Astrocyte of the spinal cord (primary cell): ENCODE data around the gene WNT2B.

Source experiments
- DNase-seq: peaks from one replicate; pipeline ENCODE4 v3.0.0; 2011; ENCODE audit warnings: low read depth, low spot score
- H3K4me3 ChIP-seq: 2 replicates; pipeline ENCODE4 v1.5.1; 2011; ENCODE audit warnings: low read depth, mild to moderate bottlenecking, low read length, moderate library complexity
- in situ Hi-C: cut with HindIII; loops from 2 replicates; pipeline ENCODE4 v1.10.0; 2017; ENCODE audit warnings: low sequenced_read_pairs
- TF ChIP-seq, protein P1 (sequence below): IDR thresholded peaks from 2 replicates; pipeline ENCODE4 v1.5.1; 2012; ENCODE audit warnings: low read depth, mild to moderate bottlenecking, low read length, inconsistent platforms

WNT2B gene

DNA sequence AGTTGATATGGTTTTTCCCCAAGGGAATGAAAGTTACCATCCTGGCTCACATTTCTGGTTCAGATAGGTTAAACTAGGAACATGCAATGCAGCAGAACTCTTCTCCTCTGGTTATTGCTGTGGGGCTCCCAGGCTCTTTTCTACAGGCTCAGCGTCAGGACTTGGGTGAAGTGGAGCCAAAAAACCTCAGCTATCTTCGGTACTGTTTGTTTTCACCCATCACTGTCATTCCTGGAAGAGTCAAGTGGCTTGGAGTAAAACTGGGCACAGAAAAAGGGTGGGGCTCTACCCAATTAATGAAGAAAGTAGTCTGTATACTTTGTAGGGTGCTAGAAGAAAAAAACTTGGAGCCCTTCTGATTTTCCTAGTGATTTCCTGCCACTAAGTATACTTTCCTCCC lies 9.4 kb downstream of the WNT2B start:
- in situ Hi-C loops: no loop called here
- TF ChIP-seq, protein P1, sequence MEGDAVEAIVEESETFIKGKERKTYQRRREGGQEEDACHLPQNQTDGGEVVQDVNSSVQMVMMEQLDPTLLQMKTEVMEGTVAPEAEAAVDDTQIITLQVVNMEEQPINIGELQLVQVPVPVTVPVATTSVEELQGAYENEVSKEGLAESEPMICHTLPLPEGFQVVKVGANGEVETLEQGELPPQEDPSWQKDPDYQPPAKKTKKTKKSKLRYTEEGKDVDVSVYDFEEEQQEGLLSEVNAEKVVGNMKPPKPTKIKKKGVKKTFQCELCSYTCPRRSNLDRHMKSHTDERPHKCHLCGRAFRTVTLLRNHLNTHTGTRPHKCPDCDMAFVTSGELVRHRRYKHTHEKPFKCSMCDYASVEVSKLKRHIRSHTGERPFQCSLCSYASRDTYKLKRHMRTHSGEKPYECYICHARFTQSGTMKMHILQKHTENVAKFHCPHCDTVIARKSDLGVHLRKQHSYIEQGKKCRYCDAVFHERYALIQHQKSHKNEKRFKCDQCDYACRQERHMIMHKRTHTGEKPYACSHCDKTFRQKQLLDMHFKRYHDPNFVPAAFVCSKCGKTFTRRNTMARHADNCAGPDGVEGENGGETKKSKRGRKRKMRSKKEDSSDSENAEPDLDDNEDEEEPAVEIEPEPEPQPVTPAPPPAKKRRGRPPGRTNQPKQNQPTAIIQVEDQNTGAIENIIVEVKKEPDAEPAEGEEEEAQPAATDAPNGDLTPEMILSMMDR: no peak
- DNase-seq: no peak
- H3K4me3 ChIP-seq: no peak overlapping the region

DNA sequence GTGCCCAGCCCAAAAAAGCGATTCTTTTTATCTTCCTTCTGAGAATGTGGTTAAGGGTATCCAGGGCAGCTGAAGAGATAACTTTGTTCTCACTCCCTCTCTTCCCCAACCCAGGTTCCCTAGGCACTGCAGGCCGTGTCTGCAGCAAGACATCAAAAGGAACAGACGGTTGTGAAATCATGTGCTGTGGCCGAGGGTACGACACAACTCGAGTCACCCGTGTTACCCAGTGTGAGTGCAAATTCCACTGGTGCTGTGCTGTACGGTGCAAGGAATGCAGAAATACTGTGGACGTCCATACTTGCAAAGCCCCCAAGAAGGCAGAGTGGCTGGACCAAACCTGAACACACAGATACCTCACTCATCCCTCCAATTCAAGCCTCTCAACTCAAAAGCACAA lies 11.4 kb downstream of the WNT2B start:
- no peak overlapping the region for H3K4me3 ChIP-seq
- TF ChIP-seq, protein P1: no peak
- in situ Hi-C loops: no loop called here
- DNase-seq: no peak

DNA sequence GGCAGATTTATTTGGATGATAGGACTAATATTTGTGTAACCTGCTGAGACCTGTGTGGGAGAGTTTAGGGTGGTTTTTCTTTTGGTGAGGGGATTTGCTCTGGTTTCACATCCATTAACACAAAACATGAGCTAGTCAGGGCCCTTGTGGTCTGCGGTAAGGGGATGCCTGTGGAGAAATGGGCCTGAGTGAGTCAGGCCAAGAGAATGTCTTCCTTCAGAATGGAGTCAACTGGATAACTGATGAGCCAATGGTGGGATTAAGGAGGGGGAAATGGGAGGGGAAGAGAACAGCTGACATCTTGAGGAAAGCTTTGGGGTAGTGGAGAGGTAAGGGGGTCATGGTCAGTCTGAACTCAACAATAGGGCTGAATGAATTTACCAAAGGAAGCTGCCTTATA lies 13.9 kb downstream of the WNT2B start:
- H3K4me3 ChIP-seq: no peak overlapping the region
- peak; percentile 98 for DNase-seq
- TF ChIP-seq, protein P1: no peak
- in situ Hi-C loops: no loop called here

DNA sequence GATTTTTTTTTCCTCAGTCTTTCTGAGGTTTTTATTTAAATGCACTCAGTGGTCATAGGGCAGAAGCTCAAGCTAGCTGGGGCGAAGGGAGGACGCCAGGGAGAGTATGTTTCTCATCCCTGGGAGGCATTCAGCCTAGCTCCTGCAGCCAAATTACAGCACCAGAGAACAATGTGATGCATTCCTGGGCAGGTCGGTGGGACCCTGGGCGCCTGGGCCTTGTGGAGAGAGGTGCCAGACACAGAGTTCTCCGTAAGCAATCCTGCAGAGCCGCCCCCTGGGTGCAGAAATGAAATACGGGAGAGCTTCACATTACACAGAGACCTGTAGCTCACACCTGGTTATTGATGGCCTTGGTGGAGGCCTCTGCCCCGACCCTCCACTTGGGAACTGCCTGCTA lies 15.5 kb downstream of the WNT2B start:
- TF ChIP-seq, protein P1: no peak
- in situ Hi-C loops: no loop called here
- no peak overlapping the region for H3K4me3 ChIP-seq
- DNase-seq: peak; percentile 89

DNA sequence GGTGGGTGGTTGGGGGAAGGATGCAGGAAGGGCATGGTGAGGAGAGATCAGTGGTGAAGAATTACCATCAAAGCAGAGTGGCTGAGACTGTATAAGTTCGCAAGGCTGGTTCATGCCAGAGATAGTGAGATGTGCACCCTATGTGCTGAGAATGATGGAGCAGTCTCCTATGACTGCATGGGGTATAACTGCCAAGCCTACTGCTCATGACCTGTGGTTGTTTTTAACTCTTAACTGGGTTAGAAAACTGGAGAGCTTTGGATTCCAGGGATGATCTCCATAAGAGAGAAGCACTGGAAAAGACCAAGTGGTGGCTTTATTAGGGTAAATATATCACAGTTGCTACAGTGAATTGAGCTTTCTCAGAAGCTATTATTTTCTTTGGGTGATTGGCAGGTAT lies 16.2 kb downstream of the WNT2B start:
- no peak for DNase-seq
- H3K4me3 ChIP-seq: no peak overlapping the region
- TF ChIP-seq, protein P1: no peak
- in situ Hi-C loops: no loop called here

DNA sequence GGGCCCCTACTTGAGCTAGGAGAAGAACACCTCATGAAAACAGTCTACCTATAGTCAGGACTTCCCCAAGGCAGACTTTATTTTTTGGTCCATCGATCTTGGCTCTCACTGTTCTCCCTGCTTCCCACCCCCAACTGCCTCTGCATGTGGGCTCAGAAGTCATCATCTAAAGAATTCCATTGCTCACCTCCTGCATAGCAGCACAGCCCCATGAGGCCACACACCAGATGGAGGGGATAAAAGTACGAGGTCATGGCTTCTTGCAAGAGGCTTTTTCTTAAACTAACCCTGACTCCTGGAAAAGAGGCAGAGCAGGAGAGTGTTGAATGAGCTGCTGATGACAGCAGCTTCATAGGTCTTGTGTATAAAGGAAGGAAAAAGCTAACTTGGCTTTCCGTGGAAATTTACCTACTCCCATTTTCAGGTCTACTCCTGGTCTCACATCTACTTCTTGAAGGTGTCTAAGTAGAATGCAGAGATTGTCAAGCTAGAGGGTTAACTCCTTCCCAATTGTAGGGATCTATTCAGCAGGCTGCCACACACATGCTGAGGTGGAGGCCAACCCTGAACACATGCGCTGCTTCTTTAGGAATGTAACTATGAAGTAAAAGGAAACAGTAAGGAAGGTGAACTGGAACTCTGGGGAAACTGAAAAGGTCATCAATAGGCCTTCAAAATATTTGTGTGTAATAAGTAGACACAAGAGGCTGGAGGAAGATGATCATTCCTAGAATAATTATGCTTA lies 18.7 kb downstream of the WNT2B start:
- in situ Hi-C loops: no loop called here
- H3K4me3 ChIP-seq: no peak overlapping the region
- TF ChIP-seq, protein P1: no peak
- peak; percentile 88 for DNase-seq

DNA sequence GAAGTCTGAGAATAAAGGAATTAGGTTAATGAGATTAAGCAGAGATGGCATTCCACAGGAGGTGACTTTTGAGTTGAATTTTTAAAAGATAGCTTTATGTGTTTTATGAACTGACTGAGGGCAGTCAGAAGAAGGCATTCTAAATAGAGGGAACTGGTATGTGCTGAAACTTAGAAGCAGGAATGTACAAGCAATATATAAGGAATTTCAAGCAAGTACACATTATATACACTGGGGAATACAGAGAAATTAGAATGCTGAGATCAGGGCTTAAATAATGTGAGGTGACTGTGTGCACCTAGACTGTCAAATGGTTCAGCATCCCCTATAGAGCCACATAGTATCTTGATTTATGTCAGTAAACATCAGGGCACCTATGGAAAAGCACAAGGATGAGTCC lies 19.3 kb downstream of the WNT2B start:
- no peak for DNase-seq
- TF ChIP-seq, protein P1: no peak
- no peak overlapping the region for H3K4me3 ChIP-seq
- in situ Hi-C loops: no loop called here
